ENCODE data around the gene ARL3. TPM values are rescaled to one million over a fixed set of nuclear protein-coding genes. Genes with fewer than 3 reads are reported as not detected.
A peak's percentile ranks its signal among the peaks of the same experiment; 100 is the strongest.
"Not testable (repeated sequence)": the region's sequence is repeated elsewhere in the genome, so short reads cannot be mapped to it uniquely, and the experiment has no call there.

The ARL3 gene
- total RNA-seq, 6 experiments from 2014 or later: 13.2 to 18.4 (median 16.8) TPM

DNA sequence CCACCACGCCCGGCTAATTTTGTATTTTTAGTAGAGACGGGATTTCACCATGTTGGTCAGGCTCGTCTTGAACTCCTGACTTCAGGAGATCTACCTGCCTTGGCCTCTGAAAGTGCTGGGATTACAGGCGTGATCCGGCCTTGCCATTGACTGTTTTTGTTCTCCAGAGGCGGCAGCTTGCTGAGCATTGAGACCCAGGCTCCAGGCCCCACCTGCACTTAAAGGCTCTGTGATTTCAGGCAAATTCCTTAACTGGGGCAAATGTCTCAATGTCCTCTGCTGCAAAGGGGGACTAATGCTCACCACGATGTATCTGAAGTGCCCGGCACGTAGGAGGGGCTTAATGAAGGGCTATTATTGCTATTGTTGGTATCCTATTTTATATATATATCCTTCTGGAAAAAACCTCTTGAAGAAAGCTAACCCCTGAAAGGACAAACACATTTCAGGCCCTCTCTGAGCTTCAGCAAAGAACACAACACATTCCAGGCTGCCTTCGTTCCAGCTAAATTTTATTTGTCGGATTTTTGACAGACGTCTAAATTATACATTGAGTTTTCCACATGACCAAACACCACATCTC, 40.9 kb downstream of the ARL3 start:
- no peaks in the 10 kb centered on the region for H3K36me3 Mint-ChIP-seq (ENCODE audit: low read depth)
- DNase-seq: no peak
- H3K4me3 Mint-ChIP-seq: peak overlapping the region; percentile 88
- peaks cover 74% of the 10 kb centered on the region for H3K4me1 Mint-ChIP-seq (ENCODE audit: low read depth)
- H3K27me3 Mint-ChIP-seq (ENCODE audit: insufficient read depth): peaks cover 6% of the 10 kb centered on the region
- no peaks in the 10 kb centered on the region for H3K9me3 Mint-ChIP-seq
- peak overlapping the region; percentile 96 for H3K27ac Mint-ChIP-seq
- TF ChIP-seq, protein P1, sequence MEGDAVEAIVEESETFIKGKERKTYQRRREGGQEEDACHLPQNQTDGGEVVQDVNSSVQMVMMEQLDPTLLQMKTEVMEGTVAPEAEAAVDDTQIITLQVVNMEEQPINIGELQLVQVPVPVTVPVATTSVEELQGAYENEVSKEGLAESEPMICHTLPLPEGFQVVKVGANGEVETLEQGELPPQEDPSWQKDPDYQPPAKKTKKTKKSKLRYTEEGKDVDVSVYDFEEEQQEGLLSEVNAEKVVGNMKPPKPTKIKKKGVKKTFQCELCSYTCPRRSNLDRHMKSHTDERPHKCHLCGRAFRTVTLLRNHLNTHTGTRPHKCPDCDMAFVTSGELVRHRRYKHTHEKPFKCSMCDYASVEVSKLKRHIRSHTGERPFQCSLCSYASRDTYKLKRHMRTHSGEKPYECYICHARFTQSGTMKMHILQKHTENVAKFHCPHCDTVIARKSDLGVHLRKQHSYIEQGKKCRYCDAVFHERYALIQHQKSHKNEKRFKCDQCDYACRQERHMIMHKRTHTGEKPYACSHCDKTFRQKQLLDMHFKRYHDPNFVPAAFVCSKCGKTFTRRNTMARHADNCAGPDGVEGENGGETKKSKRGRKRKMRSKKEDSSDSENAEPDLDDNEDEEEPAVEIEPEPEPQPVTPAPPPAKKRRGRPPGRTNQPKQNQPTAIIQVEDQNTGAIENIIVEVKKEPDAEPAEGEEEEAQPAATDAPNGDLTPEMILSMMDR (IDR thresholded peaks at IDR 0.05): no peak

DNA sequence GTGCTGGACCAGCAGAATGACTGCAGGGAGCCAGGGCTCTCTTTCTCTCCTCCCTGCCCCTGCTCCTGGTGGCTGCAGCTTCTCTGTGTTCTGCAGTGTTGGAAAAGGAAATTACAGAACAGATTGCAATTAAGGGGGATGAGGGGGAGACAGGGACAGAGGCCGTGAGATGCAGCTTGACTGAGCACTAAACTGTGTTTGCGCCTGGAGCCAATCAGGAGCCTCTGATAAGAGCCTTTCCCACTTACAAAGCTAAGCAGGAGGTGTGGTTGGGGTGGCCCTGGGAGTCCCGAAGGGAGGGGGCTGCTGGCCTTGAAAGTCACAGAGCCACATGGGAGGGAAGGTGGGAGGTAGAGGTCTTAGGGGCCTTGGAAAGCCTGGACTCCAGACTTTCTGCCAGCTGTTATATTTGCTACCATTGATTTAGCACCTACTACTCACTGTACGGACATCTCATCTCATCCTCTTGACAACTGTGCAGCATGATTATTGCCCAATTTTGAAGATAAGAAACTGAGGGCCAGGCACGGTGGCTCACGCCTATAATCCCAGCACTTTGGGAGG, 43.2 kb downstream of the ARL3 start:
- no peak for DNase-seq
- TF ChIP-seq, protein P1 (IDR thresholded peaks at IDR 0.05): no peak
- no peaks in the 10 kb centered on the region for H3K36me3 Mint-ChIP-seq (ENCODE audit: low read depth)
- no peaks in the 10 kb centered on the region for H3K9me3 Mint-ChIP-seq
- H3K4me3 Mint-ChIP-seq: no peak overlapping the region
- H3K27ac Mint-ChIP-seq: no peak overlapping the region
- H3K27me3 Mint-ChIP-seq (ENCODE audit: insufficient read depth): peaks cover 6% of the 10 kb centered on the region
- H3K4me1 Mint-ChIP-seq (ENCODE audit: low read depth): peaks cover 51% of the 10 kb centered on the region

GRCh38 chr10:102670065-102670670, 44.0 kb downstream of the ARL3 start:
- no peak for DNase-seq
- Mint-ChIP-seq H3K4me3 (no peak overlapping the region), H3K9me3 (no peaks in the 10 kb centered on the region), H3K27ac (0 out of 2 replicates have a peak overlapping the region, but pooled peaks have one; percentile 61), H3K4me1 (ENCODE audit: low read depth) (peaks cover 43% of the 10 kb centered on the region), H3K36me3 (ENCODE audit: low read depth) (no peaks in the 10 kb centered on the region), H3K27me3 (ENCODE audit: insufficient read depth) (peaks cover 6% of the 10 kb centered on the region)
- TF ChIP-seq, protein P1 (IDR thresholded peaks at IDR 0.05): no peak; the same call in none of the 2 replicates

GRCh38 chr10:102669206-102670064, 44.8 kb downstream of the ARL3 start:
- Mint-ChIP-seq H3K4me1 (ENCODE audit: low read depth) (peaks cover 35% of the 10 kb centered on the region), H3K9me3 (no peaks in the 10 kb centered on the region), H3K4me3 (no peak overlapping the region), H3K36me3 (ENCODE audit: low read depth) (no peaks in the 10 kb centered on the region), H3K27ac (peak overlapping the region; percentile 61), H3K27me3 (ENCODE audit: insufficient read depth) (peaks cover 3% of the 10 kb centered on the region; the same call in 1 of the 2 replicates)
- TF ChIP-seq, protein P1 (IDR thresholded peaks at IDR 0.05): peak; percentile 65
- peak; percentile 58 for DNase-seq

GRCh38 chr10:102668326-102669107, 45.7 kb downstream of the ARL3 start:
- H3K36me3 Mint-ChIP-seq (ENCODE audit: low read depth): no peaks in the 10 kb centered on the region
- peaks cover 3% of the 10 kb centered on the region; the same call in 1 of the 2 replicates for H3K27me3 Mint-ChIP-seq (ENCODE audit: insufficient read depth)
- H3K27ac Mint-ChIP-seq: peak overlapping the region; percentile 61
- H3K4me3 Mint-ChIP-seq: no peak overlapping the region
- peaks cover 26% of the 10 kb centered on the region for H3K4me1 Mint-ChIP-seq (ENCODE audit: low read depth)
- TF ChIP-seq, protein P1 (IDR thresholded peaks at IDR 0.05): no peak
- no peak for DNase-seq
- H3K9me3 Mint-ChIP-seq: no peaks in the 10 kb centered on the region

DNA sequence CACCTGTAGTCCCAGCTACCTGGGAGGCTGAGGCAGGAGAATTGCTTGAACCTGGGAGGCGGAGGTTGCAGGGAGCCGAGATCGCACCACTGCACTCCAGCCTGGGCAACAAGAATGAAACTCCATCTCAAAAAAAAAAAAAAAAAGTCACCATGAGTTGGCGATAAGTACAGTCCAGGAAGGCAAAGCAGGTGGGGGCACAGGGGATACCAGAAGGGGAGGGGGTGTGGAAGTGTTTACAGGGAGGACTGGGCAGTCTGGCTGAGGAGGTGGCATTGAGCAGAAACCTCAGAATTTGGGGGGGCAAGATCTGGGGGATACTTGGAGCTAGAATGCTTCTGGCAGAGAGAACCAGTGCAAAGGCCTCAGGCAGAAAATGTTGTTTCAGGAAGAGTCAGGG, 46.8 kb downstream of the ARL3 start:
- H3K4me3 Mint-ChIP-seq; H3K36me3 Mint-ChIP-seq (ENCODE audit: low read depth); H3K9me3 Mint-ChIP-seq; DNase-seq; H3K27ac Mint-ChIP-seq; H3K27me3 Mint-ChIP-seq (ENCODE audit: insufficient read depth): not testable (repeated sequence)
- peaks cover 21% of the 10 kb centered on the region for H3K4me1 Mint-ChIP-seq (ENCODE audit: low read depth)
